ENCODE results near the gene IFI30. TPM values are rescaled to one million over a fixed set of nuclear protein-coding genes. Genes with fewer than 3 reads are reported as not detected.
A peak's percentile ranks its signal among the peaks of the same experiment; 100 is the strongest.

Gene IFI30
- total RNA-seq, 4 donors from 2014 or later: 10.0 to 50.8 (median 32.8) TPM

DNA sequence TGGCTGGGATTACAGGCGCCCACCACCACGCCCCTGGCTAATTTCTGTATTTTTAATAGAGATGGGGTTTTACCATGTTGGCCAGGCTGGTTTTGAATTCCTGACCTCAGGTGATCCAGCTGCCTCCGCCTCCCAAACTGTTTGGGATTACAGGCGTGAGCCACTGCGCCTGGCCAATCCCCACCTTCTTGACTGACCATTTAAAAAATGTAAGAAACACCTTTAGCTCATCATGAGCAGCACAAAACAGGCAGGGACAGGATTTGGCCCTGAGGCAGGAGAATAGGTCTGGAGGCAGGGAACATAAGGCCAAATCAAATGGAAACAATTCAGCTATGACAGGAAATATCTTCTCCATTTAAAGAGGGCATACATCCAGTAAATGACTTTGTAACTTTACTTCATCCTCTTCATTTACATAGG is 18.0 kb downstream of the IFI30 start:
- Histone ChIP-seq H3K27me3 (no peaks in the 10 kb centered on the region), H3K4me3 (peak overlapping the region in 3 of 4 donors; percentile 48 to 58 (median 53)), H3K9me3 (no peaks in the 10 kb centered on the region), H3K4me1 (peaks cover 14 to 24% (median 19%) of the 10 kb centered on the region in 4 donors), H3K27ac (peak overlapping the region; percentile 92 to 100 (median 95)), H3K36me3 (no peaks in the 10 kb centered on the region)
- WGBS, 2 donors (ENCODE audit: low coverage in 1 of 2): 57% methylated on average over 5 of the region's 5 CpGs; no CpG with 5 or more reads in 1 of the 2 donors
- DNase-seq: peak; percentile 22
- in situ Hi-C loops (cut with MboI; ENCODE audit: low pct_ligation_motif_present in 1 of 4, low pct_unique_long_range_greater_than_20kb in 1 of 4, low sequenced_read_pairs in 3 of 4): no loop called here
- intact Hi-C loops (cut with DNase I; ENCODE audit: low total_unique reads): no loop called here
- no peak for TF ChIP-seq POLR2A (IDR thresholded peaks at IDR 0.05)
- TF ChIP-seq EP300 (IDR thresholded peaks at IDR 0.05; ENCODE audit: low read depth): no peak
- TF ChIP-seq POLR2AphosphoS5 (IDR thresholded peaks at IDR 0.05): no peak
- TF ChIP-seq, protein P1, sequence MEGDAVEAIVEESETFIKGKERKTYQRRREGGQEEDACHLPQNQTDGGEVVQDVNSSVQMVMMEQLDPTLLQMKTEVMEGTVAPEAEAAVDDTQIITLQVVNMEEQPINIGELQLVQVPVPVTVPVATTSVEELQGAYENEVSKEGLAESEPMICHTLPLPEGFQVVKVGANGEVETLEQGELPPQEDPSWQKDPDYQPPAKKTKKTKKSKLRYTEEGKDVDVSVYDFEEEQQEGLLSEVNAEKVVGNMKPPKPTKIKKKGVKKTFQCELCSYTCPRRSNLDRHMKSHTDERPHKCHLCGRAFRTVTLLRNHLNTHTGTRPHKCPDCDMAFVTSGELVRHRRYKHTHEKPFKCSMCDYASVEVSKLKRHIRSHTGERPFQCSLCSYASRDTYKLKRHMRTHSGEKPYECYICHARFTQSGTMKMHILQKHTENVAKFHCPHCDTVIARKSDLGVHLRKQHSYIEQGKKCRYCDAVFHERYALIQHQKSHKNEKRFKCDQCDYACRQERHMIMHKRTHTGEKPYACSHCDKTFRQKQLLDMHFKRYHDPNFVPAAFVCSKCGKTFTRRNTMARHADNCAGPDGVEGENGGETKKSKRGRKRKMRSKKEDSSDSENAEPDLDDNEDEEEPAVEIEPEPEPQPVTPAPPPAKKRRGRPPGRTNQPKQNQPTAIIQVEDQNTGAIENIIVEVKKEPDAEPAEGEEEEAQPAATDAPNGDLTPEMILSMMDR (IDR thresholded peaks at IDR 0.05): no peak

DNA sequence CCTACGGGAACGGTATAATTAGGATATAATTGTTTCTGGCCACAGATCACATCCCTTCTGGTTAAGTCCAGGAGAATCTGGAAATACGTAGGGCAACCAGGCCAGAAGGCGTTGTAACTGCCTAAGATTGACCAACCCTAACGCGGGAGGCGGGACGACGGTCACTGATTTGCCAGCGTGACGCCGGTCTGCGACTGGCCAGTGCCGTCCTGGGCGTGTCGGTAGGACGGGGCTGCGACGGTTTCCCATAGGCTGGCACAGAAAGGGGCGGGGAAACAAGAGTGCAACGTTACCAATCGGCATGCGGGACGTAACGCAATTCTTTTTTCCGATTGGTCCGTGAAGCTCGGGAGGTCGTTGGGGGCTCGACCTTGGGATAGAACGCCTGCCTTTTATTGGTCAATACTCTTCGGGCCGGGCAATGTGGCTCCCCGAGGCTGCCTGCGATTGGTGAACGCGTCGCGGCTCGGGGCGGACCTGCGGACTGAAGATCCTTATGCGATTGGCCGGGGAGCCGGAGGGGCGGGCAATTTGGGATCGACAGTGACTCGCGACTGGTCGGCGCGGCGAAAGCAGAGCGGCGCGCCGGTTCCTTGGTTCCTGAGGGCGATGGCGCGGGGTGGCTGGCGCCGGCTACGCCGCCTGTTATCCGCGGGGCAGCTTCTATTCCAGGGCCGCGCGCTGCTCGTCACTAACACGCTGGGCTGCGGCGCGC is 19.2 kb downstream of the IFI30 start, which contains the start of gene MPV17L2:
MPV17L2 (plus strand) TSS at position 546 of the 715 bp plus-strand sequence; CDS start at position 610, 64 bp downstream.
- Histone ChIP-seq H3K9me3 (no peaks in the 10 kb centered on the region), H3K4me1 (peaks cover 14 to 24% (median 19%) of the 10 kb centered on the region in 4 donors), H3K36me3 (no peaks in the 10 kb centered on the region), H3K27me3 (no peaks in the 10 kb centered on the region), H3K27ac (peak within 1 kb of the TSS; percentile 93 to 100 (median 96)), H3K4me3 (peak within 1 kb of the TSS; percentile 58 to 88 (median 76))
- peak; percentile 94 to 98 (median 98) for TF ChIP-seq POLR2AphosphoS5 (IDR thresholded peaks at IDR 0.05)
- TF ChIP-seq EP300 (IDR thresholded peaks at IDR 0.05; ENCODE audit: low read depth): no peak
- TF ChIP-seq POLR2A (IDR thresholded peaks at IDR 0.05): peak; percentile 88
- TF ChIP-seq, protein P1 (IDR thresholded peaks at IDR 0.05): no peak
- in situ Hi-C loops (cut with MboI; ENCODE audit: low pct_ligation_motif_present in 1 of 4, low pct_unique_long_range_greater_than_20kb in 1 of 4, low sequenced_read_pairs in 3 of 4) (no loop called here), intact Hi-C loops (cut with DNase I; ENCODE audit: low total_unique reads) (no loop called here)
- 0% methylated on average over 8 to 47 of the region's 74 CpGs for WGBS, 2 donors (ENCODE audit: low coverage in 1 of 2)
- DNase-seq: peak; percentile 100

DNA sequence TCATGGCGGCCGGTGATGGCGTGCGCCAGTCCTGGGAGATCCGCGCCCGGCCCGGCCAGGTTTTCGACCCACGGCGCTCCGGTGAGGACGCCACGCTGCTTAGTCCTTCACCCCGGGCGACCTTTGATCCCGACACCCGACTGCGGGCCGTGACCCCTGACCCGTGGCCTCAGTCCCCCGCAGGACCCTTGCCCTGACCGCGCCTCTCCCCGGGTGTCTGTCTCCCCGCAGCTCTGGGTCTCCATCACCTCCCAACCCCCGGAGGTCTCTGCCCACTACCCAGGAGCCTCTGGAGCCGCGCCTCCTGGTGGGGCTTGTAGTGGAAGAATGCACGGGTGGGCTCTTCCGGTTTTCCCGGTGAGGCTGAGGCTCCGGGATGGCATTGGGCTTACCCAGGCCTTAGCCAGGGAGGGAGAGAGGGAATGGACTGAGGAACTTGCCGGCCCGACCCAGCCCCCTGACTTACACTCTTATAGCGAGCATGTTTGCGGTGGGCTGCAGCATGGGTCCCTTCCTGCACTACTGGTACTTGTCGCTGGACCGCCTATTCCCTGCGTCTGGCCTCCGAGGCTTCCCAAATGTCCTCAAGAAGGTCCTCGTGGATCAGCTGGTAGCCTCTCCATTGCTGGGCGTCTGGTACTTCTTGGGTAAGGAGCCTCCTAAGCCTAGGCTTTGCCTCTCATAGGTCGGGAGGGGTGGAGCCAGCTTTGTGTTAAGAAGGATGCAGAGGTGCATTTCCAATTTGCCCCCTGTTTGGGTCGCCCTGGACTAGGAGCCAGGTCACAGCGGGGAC is 20.0 kb downstream of the IFI30 start:
- Histone ChIP-seq H3K4me1 (peaks cover 14 to 24% (median 19%) of the 10 kb centered on the region in 4 donors), H3K36me3 (peaks cover 0 to 4% (median 0%) of the 10 kb centered on the region in 4 donors), H3K9me3 (no peaks in the 10 kb centered on the region), H3K4me3 (peak overlapping the region; percentile 57 to 88 (median 76)), H3K27ac (peak overlapping the region; percentile 87 to 96 (median 92)), H3K27me3 (no peaks in the 10 kb centered on the region)
- no peak for TF ChIP-seq POLR2A (IDR thresholded peaks at IDR 0.05)
- no peak for TF ChIP-seq EP300 (IDR thresholded peaks at IDR 0.05; ENCODE audit: low read depth)
- no peak for TF ChIP-seq POLR2AphosphoS5 (IDR thresholded peaks at IDR 0.05)
- TF ChIP-seq, protein P1 (IDR thresholded peaks at IDR 0.05): no peak
- DNase-seq: no peak
- 12% methylated on average over 26 of the region's 46 CpGs; no CpG with 5 or more reads in 1 of the 2 donors for WGBS, 2 donors (ENCODE audit: low coverage in 1 of 2)
- intact Hi-C loops (cut with DNase I; ENCODE audit: low total_unique reads) (no loop called here), in situ Hi-C loops (cut with MboI; ENCODE audit: low pct_ligation_motif_present in 1 of 4, low pct_unique_long_range_greater_than_20kb in 1 of 4, low sequenced_read_pairs in 3 of 4) (no loop called here)

DNA sequence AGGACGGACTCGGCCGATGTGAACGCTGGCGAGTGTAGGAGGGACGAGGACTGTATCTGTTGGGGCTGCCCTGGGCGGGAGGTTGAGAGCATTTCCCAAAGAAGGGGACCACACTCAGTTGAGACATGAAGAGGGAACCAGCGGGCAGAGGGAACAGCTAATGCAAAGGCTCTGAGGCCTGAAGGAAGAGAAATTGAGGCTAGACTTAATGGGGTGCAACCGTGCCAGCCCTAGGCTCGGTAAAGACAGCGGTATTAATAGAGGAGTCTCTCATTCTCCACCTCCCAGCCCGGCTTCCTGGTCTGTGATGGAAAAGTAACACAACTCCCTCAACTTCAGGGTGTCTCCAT is 20.5 kb downstream of the IFI30 start:
- peaks cover 14 to 24% (median 19%) of the 10 kb centered on the region in 4 donors for H3K4me1 ChIP-seq
- in situ Hi-C loops (cut with MboI; ENCODE audit: low pct_ligation_motif_present in 1 of 4, low pct_unique_long_range_greater_than_20kb in 1 of 4, low sequenced_read_pairs in 3 of 4) (no loop called here), intact Hi-C loops (cut with DNase I; ENCODE audit: low total_unique reads) (no loop called here)
- peak overlapping the region; percentile 87 to 96 (median 92) for H3K27ac ChIP-seq
- H3K36me3 ChIP-seq: peaks cover 0 to 6% (median 0%) of the 10 kb centered on the region in 4 donors
- WGBS, 2 donors (ENCODE audit: low coverage in 1 of 2): 55 to 60% methylated on average over 5 to 12 of the region's 12 CpGs
- peak overlapping the region in 3 of 4 donors; percentile 57 to 88 (median 79) for H3K4me3 ChIP-seq
- no peaks in the 10 kb centered on the region for H3K27me3 ChIP-seq
- DNase-seq: no peak
- no peak for TF ChIP-seq POLR2AphosphoS5 (IDR thresholded peaks at IDR 0.05)
- TF ChIP-seq, protein P1 (IDR thresholded peaks at IDR 0.05): no peak
- no peak for TF ChIP-seq EP300 (IDR thresholded peaks at IDR 0.05; ENCODE audit: low read depth)
- TF ChIP-seq POLR2A (IDR thresholded peaks at IDR 0.05): no peak
- H3K9me3 ChIP-seq: no peaks in the 10 kb centered on the region
